Measurements from ENCODE around the gene NELFA.

Gene NELFA

DNA sequence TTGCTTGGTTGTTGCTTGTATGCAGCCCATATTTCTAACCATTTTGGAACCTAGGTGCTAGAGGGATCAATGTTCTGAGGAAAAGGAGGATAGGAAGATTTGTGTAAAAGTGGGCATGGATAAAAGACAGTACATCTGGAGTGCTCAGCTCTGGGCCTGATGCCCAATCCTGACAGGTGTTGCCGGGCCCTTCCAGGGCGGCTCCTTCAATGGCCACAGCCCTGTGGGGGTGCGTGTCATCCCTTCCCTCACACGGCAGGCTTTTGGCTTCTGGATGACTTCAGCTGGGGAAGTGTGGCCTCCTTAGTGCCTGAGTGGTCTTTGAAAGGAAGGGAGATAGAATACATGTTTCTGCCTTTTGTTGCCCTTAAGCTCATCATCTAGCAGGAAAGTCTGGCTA lies 47.2 kb downstream of the NELFA start:
- DNase-seq: no peak

DNA sequence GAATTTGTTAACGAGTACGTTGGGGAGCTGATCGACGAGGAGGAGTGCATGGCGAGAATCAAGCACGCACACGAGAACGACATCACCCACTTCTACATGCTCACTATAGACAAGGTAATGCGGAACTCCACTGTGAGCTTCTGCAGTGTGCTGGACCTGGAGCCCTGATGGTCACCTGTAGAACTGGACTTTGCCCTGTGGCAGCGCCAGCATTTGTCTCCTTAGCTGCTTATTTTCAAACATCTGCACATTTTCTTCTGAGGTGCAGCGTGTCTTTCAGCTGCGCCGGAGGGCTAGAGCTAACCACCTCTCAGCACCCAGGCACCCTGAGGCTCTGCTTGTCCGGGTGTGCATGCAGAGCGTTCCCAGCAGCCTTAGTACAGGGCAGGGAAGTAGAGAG lies 47.7 kb downstream of the NELFA start:
- no peak for DNase-seq

DNA sequence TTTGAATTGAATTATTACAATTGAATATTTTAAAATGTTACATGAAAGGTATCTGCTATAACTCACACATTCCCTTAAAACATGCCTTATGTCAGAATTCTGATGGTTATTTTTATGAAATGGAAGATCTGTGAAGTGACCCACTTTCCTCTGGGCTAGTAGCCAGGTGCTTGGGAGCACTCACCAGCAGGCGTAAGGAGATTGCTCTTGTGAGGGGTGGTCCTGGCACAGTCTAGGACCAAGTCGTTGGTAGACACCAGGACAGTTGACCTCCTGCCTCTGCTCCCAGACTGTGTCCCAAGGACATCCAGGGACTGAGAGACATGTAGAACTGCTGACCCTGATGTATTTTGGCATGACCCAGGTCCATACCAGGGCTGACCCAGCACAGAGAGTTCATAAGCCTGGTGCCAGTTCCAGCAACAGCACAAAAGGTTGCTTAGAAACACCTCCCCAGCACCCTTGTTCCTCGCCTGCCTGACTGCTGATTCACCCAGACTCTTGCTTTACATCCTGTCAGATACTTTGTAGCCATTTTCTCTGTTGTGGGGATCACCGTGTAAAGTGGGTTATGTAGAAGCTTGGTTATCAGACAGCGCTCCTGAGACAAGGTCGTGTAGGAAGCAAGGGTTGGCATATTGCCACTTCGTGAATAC lies 48.5 kb downstream of the NELFA start:
- no peak for DNase-seq

DNA sequence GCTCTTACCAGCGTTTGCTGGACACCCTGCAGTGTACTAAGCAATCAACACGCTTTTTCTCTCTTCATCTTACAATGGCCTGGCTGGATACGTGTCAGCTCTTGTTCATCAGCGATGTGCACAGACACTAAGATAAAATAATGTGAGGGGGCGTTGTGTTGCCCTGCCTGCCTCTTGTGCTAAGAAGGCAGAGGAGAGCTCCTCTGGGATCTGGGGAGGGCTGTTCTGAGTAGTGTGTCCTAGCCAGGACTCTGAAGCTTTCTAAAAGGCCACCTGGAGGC lies 49.7 kb downstream of the NELFA start:
- DNase-seq: no peak

DNA sequence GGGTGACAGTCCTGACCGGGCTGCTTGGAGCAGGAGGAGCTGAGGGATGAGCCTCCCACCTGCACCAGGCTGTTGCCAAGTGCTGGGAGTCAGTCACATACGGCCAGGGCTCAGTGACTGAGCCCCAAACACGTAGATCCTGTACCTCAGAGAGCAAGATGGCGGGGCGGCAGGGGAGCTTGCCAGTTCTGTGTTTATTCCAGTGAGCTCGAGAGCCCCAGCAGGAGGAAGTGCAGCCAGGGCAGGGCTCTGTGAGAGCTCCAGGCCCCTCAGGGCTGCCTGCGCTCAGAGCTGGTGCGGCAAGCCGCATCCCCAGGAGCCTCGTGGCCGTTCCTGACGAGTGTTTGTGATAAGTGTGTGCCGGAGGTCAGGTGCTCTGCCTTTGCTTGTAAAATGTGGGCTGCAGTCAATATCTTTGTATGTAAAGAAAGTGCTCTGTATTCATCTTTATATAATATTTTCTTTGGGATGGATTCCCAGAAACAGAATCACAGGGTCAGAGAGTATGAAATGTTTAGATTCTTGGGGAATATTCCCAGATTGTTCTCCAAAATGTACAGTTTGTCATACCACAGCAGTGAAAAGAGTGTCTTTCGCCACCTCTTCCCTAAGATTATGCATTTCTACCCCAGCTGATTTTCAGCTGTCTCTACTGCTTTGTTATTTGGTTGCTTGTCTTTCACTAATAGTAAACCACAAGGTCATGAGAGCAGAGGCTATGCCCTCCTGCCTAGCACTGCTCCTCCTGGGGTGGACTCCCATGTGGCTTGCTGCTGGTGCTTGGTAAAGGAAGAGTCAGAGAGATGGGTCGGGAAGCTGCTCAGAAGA lies 50.3 kb downstream of the NELFA start:
- no peak for DNase-seq

DNA sequence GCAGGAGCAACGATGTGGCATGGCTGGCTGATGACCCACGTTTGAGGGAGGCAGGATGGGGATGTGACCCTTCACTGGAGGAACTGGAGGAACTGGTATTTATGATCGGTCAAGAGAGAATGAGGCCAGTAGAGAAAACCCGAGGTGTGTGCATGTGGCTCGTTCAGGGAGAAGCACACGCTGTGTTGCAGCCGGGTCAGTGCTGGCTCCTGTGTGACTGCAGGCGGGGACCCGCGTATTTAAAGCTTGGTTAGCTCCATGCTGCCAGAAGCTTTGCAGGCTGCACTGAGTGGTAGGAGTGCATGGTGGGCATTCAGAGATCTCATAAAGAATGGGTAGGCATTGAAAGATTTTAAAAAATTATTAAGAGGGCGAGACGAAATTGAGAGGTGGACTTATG lies 52.1 kb downstream of the NELFA start:
- DNase-seq: no peak

DNA sequence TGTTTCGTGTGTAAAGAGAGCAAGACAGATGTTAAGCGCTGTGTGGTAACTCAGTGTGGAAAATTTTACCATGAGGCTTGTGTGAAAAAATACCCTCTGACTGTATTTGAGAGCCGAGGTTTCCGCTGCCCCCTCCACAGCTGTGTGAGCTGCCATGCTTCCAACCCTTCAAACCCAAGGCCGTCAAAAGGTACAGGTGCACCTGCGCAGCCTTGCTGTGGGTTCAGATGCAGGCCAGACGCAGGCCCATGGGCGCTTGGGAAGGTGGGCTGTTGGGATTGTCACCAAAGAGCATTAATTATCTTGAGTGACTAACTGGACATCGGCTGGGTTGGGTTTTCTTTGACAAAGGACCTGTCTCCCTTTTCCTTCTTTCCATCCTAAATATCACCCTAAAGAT lies 55.4 kb downstream of the NELFA start:
- no peak for DNase-seq

DNA sequence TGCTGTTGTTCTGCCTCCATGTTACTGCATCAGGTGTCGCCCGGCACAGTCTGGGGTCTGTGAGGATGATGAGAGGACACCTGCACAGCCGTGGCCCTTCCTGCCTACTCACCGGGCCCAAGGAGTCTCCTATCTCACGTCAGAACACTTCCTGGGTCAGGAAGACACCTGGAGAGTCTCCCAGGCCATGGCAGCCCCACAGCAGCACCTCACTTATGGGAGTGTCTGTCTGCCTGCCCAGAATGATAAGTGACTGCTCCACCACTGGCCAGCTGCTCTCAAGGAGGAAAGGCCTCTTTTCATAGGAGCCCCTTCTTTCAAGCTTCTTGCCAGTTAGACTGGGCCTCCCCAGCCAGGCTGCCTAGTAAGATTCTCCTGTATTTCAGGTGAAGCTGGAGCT lies 56.1 kb downstream of the NELFA start:
- no peak for DNase-seq

DNA sequence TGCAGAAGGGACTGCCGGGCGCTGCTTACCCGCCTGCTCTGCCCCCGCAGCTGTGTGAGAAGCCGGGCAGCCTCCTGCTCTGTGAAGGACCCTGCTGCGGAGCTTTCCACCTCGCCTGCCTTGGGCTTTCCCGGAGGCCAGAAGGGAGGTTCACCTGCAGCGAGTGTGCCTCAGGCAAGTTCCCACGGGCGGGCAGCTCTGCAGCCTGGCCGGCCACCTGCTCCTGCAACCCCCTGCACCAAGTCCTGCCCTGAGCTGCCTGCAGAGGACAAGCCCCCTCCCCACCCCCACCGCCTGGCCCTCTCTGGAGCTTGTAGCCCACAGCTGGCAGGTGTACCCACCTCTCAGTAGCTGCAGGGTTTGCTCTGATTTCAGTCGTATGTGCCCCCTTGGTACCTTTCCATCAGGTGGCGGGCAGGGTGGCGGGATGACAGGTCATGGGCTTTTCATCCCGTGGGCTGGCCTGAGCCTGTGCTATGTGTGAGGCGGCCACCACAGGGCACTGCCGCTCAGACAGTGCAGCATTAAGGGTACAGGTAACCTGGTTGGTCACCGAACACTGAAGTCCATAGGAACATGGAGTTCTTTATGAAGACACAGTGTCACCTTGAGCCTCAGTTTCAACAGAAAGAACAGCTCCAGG lies 56.6 kb downstream of the NELFA start:
- no peak for DNase-seq

DNA sequence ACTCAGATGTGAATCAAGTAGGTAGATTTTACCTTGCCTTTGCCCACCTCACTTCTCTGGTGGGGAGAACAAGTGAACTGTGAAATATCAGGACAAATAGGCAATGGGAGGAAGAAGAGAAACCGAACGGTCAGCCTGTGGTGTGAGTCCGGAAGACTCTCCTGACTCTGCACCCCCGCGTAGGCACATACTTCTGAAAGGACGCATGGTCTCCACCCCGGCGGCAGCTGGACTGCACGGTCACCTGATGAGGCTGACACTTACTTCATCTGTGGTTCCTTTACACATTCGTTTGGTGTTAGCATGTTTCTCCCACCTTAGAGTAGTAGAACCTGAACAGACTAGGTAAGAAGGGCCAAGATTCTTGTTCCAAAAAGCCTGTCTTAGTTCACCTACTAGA lies 58.4 kb downstream of the NELFA start:
- no peak for DNase-seq

DNA sequence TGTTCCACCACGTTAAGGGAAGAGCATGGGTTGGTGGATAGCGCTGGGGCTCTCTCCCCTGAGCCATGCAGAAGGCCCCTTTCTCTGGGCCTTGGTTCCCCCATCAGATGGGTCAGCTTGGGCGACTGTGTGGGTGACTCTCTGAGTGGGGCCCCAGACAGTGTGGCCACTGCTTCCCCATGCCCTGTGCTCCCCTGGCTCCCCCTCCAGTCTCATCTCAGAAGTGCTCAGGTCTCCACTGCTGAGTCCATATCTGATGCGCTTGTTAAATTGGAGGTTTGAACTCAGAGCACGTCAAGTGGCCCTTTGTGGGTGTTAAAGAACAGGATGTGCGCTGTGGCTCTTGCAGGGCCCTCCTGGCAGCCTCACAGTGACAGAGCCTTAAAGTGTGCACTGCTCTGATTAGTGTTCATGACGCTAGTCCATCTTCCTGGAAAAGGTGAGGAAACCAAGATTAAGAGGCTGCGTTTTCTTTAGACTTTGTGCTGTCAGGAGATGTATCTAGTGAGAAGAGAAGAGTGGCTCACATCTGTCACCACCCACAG lies 59.8 kb downstream of the NELFA start:
- DNase-seq: no peak

DNA sequence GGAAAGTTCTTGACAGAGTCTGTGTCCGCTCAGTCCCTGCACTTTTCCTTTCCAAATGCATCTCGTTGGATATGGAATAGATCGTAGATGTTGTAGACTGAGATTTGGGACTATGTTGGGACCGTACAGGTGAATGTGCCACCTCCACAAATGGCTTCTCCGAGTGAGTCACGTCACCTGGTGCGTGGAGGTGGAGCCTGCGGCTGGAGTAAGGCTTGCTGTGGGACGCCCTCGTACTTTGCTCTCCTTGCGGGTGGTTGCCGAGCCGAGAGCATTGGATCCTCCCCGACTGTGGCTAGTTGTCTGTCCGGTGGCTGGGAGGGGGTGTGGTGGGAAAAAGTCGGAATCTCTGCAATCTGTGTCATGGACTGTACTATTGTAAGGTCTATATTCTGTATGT lies 60.5 kb downstream of the NELFA start:
- DNase-seq: no peak

DNA sequence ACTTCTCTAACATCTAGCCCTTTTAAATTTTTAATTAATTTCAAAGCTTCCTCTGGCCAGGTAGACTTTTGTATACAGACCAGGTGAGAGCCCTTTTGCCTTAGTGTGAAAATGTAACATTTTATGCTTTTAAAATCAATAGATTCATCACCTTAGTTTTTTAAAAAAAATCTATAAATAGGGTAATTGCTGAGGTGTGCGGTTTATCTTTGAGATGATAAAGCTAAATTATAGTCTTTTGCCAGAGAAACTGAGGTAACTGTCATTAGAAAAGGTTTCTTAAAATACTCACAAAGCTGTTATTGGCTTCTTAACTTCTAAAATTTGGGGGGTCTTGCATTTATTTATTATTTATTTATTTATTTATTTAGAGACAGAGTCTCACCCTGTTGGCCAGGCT lies 62.9 kb downstream of the NELFA start:
- DNase-seq: no peak

DNA sequence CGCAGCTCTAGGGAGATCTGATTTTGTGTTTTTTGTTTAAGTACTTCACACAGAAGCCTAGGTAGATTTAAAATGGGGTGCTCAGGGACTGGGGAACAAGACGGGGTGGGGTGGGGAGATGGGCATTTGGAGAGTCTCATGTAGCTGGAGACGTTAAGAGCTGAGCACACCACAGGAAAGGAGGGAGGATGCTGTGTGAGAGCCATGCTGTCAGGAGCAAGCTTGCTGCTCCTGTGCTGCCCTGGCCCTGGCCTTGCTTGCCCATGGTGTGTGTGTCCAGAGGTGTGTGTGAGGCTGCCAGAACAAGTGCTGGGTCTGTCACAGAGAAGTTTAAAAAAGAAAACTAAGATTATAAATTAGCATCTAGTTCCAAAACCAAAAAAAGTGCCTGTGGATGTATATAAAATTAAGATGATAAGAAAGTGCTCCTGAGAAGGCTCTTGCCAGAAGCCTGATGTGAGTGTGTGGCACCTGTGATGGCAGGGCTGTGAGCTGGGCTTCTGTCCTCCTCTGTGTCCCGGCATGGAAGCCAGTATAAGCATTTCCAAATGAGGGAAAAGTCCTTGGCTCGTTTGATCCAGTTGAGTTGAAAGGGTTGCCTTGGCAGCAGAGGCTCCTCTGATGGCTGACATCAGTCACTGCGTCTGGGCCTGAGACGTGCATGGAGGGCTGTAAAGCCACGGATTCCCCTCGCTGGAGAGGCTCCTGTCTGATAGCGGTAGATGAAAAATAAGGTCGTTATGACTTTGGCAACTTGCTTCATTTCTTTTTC lies 63.5 kb downstream of the NELFA start:
- DNase-seq: no peak

DNA sequence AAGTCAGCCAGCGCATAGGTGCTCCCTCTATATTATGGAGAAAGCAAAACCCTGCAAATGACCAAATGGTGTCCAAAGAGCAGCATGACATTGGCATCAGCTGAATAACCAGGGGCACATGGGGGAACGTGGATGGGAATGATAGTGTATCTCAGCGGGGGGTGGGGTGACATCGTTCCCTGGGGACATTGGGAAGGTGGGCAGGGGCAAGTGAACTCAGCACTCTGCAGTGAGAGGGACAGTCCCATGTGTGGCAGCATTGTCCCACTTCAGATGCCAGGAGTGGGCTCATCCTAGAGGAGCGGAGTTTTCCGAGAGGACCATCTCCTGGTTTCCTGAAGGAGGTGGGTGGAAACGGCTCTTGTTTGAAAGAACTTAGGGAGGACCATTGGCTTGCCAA lies 64.8 kb downstream of the NELFA start:
- DNase-seq: no peak

DNA sequence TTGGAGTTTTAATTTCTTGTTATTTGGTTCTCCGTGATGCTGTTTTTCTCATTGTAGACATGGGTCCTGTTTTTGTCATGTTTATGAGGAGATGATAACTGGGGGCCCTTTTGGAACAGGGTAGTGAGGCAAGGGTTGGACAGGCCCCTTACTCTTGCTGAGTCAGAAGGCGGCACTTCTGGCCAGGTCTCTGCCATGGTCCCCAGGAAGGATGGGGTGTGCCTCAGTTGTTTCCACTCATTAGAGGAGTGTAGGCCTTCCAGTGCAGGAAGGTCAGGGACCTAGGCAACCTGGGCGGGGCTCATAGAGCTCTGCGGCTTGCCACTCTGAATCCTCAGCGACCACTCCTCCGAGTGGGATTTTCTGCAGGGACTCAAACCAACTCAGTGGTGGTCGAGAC lies 68.2 kb downstream of the NELFA start:
- DNase-seq: no peak

DNA sequence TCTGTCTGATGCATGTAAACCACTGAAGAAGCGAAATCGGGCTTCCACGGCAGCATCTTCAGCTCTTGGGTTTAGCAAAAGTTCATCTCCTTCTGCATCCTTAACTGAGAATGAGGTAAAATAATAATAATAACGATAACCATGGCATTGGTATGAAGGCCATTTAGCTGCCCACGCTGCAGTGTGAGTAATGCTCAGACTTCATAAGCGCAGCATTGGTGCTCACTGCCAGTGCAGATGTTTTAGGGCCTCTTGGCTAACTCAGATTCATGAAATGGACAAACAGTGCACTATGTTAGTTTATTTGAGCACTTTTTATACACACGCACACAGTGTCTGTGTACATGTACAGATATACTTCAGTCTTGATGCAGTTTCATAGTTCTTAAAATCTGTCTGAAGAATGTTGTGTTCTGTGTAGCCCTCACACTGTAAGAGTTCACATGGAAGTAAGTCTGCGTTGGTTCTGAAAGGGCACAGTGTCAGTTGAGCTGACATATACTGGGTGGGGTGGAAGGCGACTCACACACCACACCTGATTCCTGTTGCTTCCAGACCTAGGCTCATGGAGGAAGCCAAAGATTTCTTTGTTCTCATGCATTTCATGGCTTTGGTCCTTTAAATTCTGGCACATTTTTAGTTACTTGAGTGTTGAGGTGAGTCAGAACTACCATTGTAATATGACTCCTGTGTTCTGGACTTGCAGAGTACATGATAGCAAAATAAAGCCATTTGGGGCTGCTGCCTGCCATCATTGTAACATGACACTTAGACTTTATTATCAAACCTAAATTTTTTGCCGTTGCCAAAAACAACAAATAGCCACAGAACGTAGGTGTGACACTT lies 68.9 kb downstream of the NELFA start:
- DNase-seq: no peak

DNA sequence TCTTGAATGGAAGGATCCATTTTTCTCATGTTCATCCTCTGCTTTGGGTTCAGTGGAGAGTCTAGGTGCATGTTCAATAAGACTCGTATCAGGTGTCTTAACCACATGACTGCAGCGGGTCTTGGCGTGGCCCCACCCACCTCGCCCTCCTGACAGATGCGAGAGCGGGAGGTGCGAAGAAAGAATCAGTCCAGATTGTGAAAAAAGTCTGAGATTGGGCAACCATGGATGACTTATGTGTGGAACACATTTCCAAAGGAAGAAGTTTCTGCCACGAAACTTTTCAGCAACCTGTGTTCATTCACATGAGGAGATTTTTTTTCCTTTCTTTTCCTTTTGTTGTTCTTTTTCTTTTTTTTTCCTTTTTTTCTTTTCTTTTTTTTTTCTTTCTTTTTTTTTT lies 70.7 kb downstream of the NELFA start:
- no peak for DNase-seq

DNA sequence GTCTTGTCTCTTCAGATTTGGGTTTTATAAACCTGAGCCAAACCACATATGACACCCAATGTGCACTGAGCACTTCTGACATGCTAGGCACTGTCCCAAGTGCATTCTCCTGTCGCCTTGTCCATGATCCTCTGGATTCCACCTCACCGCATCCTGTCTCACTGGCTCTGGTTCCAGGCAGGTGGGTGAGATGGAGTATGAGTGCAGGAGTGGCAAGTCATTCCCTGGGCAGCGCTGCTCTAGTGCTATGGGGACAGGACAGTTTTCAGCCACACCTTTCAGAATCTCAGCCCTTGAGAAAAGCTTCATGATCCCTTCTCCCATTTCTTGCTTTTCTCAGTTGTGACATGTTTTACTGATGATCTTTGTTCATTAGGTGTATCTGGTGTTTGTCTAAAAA lies 71.2 kb downstream of the NELFA start:
- no peak for DNase-seq

DNA sequence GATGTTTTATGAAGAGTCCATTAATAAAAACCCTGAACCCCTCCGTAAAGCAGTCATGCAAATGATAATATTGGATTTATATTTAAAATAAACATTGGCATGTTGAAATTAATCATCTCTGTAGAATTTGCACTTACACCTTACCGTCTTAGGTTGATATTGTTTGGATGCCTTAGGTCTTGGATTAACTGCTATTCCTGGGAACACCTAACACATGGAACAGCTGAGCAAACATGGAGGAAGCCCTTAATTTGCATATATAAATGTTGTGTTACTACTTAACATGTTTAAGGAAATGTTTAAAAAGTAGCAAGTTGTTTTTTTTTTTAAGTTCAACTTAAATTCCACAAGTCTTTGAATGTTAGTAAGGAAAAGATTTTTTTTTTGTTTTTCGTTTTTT lies 75.1 kb downstream of the NELFA start:
- DNase-seq: no peak

DNA sequence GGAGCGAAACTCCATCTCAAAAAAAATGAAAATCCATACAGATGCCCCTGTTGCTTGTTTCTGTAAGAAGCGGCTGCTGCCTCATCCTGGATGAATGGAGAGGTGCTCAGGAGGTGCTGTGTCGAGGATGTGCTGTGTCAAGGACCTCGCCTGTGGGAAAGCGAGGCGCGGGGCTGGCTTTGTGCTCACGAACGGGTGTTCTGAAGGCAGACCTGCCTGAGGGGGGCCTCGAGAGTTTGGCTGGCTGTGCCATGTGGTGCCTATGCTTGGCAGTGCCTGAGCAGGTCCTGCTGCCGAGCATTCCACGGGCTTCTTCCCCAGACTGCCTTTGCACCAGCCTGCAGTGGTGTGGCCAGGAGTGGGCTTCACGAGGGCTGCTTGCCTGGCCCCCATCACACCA lies 76.0 kb downstream of the NELFA start:
- no peak for DNase-seq

All from SIG-M5 (cell line).